Stimulated activated memory B cell treated with anti-CD40 and anti-IgM and Interleukin-4, amounts not matched to agents 10 μg/mL and 1 μg/mL and 100 μg/mL, for 72 hours (primary cell): ENCODE results near the gene CBX8.

Experiments
- ATAC-seq: fragments of 150-1000 bp; cut with Tn5 transposase; 2 replicates; pipeline ENCODE4 v1.10.0; 2021
- H3K27ac Mint-ChIP-seq: one replicate; pipeline ENCODE4 v1.8.0; 2022; ENCODE audit warnings: mild to moderate bottlenecking, mixed read lengths
- H3K27me3 Mint-ChIP-seq: one replicate; pipeline ENCODE4 v1.8.0; 2022; ENCODE audit warnings: mixed read lengths
- H3K36me3 Mint-ChIP-seq: one replicate; pipeline ENCODE4 v1.8.0; 2022; ENCODE audit warnings: mixed read lengths
- H3K4me1 Mint-ChIP-seq: one replicate; pipeline ENCODE4 v1.8.0; 2022; ENCODE audit warnings: mixed read lengths
- H3K4me3 Mint-ChIP-seq: one replicate; pipeline ENCODE4 v1.8.0; 2022; ENCODE audit warnings: mild to moderate bottlenecking, moderate library complexity, mixed read lengths
- H3K9me3 Mint-ChIP-seq: one replicate; pipeline ENCODE4 v1.8.0; 2022; ENCODE audit warnings: mixed read lengths

CBX8 gene

GRCh38 chr17:79752175-79752574 is 44.7 kb downstream of the CBX8 start:
- Mint-ChIP-seq H3K4me1 (peaks cover 8% of the 10 kb centered on the region), H3K4me3 (no peak overlapping the region), H3K27ac (no peak overlapping the region), H3K36me3 (no peaks in the 10 kb centered on the region), H3K9me3 (no peaks in the 10 kb centered on the region), H3K27me3 (peaks cover 36% of the 10 kb centered on the region)
- ATAC-seq, result no peak

GRCh38 chr17:79750650-79751545 is 46.0 kb downstream of the CBX8 start:
- Mint-ChIP-seq H3K36me3 (no peaks in the 10 kb centered on the region), H3K4me3 (no peak overlapping the region), H3K27ac (no peak overlapping the region), H3K9me3 (no peaks in the 10 kb centered on the region), H3K4me1 (peaks cover 17% of the 10 kb centered on the region), H3K27me3 (peaks cover 37% of the 10 kb centered on the region)
- ATAC-seq, result no peak

DNA sequence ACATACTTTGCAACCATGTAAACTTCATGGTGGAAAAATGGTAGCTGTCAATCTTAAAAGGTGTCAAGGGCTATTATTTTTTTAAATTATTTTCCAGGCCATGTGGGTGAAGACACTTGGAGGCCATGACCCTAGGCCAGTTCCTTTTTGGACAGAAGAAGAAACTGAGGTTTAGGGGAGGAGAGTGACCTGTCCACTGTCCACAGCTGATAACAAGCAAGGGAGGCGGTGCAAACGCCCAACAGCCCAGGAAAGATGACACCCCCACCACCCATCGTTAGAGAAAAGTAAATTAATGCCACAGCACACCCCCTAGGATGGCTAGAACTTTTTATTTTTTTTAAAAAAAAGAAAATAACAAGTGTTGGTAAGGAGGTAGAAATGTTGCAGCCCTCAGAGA is 46.9 kb downstream of the CBX8 start:
- no peak for ATAC-seq
- H3K27me3 Mint-ChIP-seq, result peaks cover 45% of the 10 kb centered on the region

DNA sequence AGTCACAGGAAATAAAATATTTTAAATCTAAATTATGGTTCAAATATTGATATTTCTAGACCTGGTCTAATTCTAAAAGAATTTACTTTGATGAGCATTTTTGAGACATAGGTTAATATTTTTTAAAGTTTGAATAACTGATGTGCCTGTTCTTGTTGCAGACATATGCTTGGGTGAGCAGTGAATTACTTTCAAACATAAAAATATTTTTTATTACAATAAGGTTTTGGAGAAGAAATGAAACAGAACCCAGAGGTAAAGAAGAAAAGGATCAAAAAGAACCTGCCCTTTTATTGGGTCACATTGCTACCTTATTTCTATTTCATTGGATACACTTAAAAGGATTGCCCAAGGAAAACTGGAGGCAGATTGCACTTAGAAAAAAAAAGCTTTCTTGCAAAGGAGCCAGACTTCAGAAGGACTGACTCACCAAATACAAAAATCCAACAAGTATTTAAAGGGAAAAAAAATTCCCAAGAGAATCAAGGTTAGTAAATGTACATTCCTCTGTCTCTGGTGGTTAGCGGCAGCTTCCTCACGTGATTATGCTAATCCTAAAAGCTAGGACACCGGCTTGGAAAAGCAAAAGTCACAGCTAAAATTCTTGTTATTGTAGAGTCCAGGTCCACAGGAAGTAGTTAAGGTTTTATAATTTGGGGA is 47.6 kb downstream of the CBX8 start:
- Mint-ChIP-seq H3K27ac (no peak overlapping the region), H3K4me1 (peaks cover 25% of the 10 kb centered on the region), H3K27me3 (peaks cover 42% of the 10 kb centered on the region), H3K4me3 (no peak overlapping the region), H3K9me3 (no peaks in the 10 kb centered on the region), H3K36me3 (no peaks in the 10 kb centered on the region)
- no peak for ATAC-seq

More for the DNA sequence above, 46.9 kb downstream of the CBX8 start:
- H3K4me3 Mint-ChIP-seq, result no peak overlapping the region
- peaks cover 25% of the 10 kb centered on the region for H3K4me1 Mint-ChIP-seq
- H3K9me3 Mint-ChIP-seq, result no peaks in the 10 kb centered on the region
- no peak overlapping the region for H3K27ac Mint-ChIP-seq
- H3K36me3 Mint-ChIP-seq, result no peaks in the 10 kb centered on the region

DNA sequence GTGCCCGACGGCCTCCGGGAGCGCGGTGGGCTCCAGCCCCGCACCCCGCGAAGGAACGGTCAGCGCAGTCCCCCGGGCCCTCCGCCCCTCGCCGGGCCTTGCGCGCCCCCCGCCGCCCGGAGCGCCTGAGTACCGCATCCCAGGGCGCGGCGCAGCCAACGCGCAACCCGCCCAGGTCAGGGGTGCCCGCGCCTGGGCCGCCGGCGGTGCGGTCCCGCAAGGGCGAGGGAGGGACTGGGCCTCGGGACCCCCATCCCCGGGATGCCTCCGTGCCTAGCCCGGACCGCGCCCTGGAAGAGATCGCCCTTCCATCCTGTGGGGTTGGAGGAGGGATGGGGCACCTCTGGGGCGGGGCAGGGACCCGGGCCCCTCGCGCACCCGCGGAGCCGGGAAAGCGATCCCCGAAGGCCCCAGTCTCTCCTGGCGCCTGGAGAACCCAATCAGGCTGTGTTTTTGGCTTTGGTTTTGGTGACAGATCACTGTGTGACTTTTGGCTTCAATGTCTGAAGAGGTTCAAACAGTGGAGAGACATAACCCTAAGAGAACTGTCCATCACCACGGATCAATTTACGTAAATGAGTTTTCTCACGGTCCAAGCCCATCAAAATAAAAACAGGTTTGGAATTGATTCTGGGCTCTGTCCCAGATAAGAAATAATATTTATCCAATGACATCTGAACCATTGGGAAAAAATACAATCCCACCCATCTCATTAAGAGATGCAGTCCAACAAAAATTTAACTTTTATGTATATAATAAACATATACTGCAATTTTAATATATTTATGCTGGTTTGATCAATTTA is 48.4 kb downstream of the CBX8 start:
- H3K36me3 Mint-ChIP-seq, result no peaks in the 10 kb centered on the region
- H3K27me3 Mint-ChIP-seq, result peaks cover 42% of the 10 kb centered on the region
- H3K9me3 Mint-ChIP-seq, result no peaks in the 10 kb centered on the region
- H3K4me1 Mint-ChIP-seq, result peaks cover 25% of the 10 kb centered on the region
- no peak for ATAC-seq
- no peak overlapping the region for H3K27ac Mint-ChIP-seq
- H3K4me3 Mint-ChIP-seq, result no peak overlapping the region

GRCh38 chr17:79747508-79748294 is 49.2 kb downstream of the CBX8 start:
- Mint-ChIP-seq H3K36me3 (no peaks in the 10 kb centered on the region), H3K9me3 (no peaks in the 10 kb centered on the region), H3K27ac (no peak overlapping the region), H3K4me3 (peak overlapping the region; percentile 13), H3K27me3 (peaks cover 49% of the 10 kb centered on the region), H3K4me1 (peaks cover 25% of the 10 kb centered on the region)
- ATAC-seq, result no peak

GRCh38 chr17:79746889-79747507 is 49.9 kb downstream of the CBX8 start:
- no peak overlapping the region for H3K27ac Mint-ChIP-seq
- no peaks in the 10 kb centered on the region for H3K9me3 Mint-ChIP-seq
- H3K4me1 Mint-ChIP-seq, result peaks cover 30% of the 10 kb centered on the region
- H3K36me3 Mint-ChIP-seq, result no peaks in the 10 kb centered on the region
- no peak overlapping the region for H3K4me3 Mint-ChIP-seq
- no peak for ATAC-seq
- H3K27me3 Mint-ChIP-seq, result peaks cover 56% of the 10 kb centered on the region

- H3K27ac Mint-ChIP-seq, result no peak overlapping the region
- peaks cover 69% of the 10 kb centered on the region for H3K27me3 Mint-ChIP-seq
- peaks cover 36% of the 10 kb centered on the region for H3K4me1 Mint-ChIP-seq
- H3K4me3 Mint-ChIP-seq, result no peak overlapping the region
- ATAC-seq, result no peak
- H3K9me3 Mint-ChIP-seq, result no peaks in the 10 kb centered on the region
- H3K36me3 Mint-ChIP-seq, result no peaks in the 10 kb centered on the region
Measured at GRCh38 chr17:79745641-79746105, 51.2 kb downstream of the CBX8 start.

- Mint-ChIP-seq H3K27ac (no peak overlapping the region), H3K9me3 (no peaks in the 10 kb centered on the region), H3K36me3 (no peaks in the 10 kb centered on the region), H3K4me3 (no peak overlapping the region), H3K27me3 (peaks cover 83% of the 10 kb centered on the region), H3K4me1 (peaks cover 51% of the 10 kb centered on the region)
- ATAC-seq, result no peak
Measured at GRCh38 chr17:79743614-79744013, 53.3 kb downstream of the CBX8 start.

- ATAC-seq, result no peak
- H3K4me3 Mint-ChIP-seq, result no peak overlapping the region
- peaks cover 51% of the 10 kb centered on the region for H3K4me1 Mint-ChIP-seq
- no peak overlapping the region for H3K27ac Mint-ChIP-seq
- H3K27me3 Mint-ChIP-seq, result peaks cover 87% of the 10 kb centered on the region
- no peaks in the 10 kb centered on the region for H3K9me3 Mint-ChIP-seq
- H3K36me3 Mint-ChIP-seq, result no peaks in the 10 kb centered on the region
Measured at GRCh38 chr17:79742951-79743476, 53.9 kb downstream of the CBX8 start.

DNA sequence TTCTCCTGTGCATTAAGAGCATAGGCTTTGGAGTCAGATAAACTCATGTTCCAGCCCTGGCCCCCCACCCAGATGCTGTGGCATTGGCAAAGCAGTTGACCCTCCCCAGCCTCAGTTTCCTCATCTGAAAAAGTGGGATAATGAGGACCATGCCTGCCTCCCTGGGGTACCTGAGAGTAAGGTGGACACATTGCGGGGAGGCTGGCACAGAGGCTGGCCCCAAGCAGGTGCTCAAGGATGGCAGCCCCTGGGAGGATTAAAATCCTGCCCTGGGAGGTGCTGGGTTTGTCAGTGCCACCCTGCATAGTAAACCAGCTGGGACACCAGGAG is 54.3 kb downstream of the CBX8 start:
- Mint-ChIP-seq H3K4me3 (no peak overlapping the region), H3K36me3 (no peaks in the 10 kb centered on the region), H3K4me1 (peaks cover 47% of the 10 kb centered on the region), H3K9me3 (no peaks in the 10 kb centered on the region), H3K27me3 (peaks cover 87% of the 10 kb centered on the region), H3K27ac (no peak overlapping the region)
- ATAC-seq, result no peak
